Stimulated activated CD8-positive, alpha-beta memory T cell treated with anti-CD3 and anti-CD28 coated beads, Interleukin-2, amount 100 ng/mL, for 1 hour (primary cell): Measurements from ENCODE around the gene NEK6.

Source experiments
- DNase-seq, 2 donors: peaks; one replicate each; pipeline ENCODE4 v3.0.0-alpha.2; 2020; ENCODE audit warnings: low read depth in 2 of 2

The NEK6 gene

DNA sequence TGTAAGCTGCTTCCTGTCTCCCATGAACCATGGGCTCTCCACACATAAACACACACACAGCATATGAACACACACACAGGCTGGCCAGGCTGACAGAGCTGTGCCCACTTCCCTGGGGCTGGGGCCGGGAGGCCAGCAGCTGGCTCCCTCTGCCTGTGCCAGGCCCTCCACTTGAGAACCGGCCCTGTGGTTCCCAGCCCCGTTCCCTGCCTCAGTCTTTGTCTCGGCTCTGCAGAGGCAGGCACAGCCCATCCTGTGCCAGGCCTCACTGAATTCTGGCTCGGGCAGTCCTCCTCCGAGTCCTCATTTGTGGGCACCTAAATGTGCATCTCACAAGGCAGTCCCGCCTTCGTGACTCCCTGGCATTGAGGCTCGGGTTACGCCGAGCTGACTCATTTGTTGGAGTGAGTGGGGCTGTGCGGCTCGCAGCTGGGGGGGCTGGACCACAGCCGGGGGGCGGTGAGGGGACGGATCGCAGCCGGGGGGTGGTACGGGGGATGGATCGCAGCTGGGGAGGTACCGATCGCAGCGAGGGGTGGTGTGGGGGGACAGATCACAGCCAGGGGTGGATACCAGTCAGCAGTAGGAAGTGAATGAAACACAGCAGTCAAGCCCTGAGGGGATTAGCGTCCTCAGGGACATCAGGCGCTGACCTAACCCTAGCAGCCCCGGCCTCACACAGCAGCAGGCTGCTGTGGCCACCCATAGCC is 85.2 kb downstream of the NEK6 start:
- DNase-seq: no peak

- DNase-seq: no peak
Observed at GRCh38 chr9:124343533-124344290, 86.0 kb downstream of the NEK6 start.

- no peak for DNase-seq
Observed at GRCh38 chr9:124344291-124345050, 86.7 kb downstream of the NEK6 start.

DNA sequence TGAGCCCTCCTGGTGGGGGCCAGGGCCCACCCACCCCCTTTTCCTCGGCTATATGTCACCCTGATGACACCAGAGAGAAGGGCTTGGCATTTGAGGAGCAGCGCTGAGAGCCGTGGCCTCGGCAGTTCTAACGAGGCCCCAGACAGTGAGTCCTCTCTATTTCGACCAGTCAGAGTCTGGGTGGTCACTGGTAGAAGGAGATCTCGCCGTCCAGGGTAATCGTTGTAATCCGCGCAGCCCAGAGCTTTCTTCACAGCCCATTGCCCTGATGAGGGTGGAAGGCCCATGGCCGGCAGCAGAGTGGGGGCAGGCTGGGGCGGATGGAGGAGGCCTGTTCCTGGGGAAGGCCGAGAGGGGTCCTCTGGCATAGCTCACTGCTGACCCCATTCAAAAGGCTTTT is 87.3 kb downstream of the NEK6 start:
- DNase-seq: no peak

- no peak for DNase-seq
Observed at GRCh38 chr9:124345751-124346281, 88.1 kb downstream of the NEK6 start.

GRCh38 chr9:124346347-124347163 is 88.8 kb downstream of the NEK6 start:
- DNase-seq: no peak

DNA sequence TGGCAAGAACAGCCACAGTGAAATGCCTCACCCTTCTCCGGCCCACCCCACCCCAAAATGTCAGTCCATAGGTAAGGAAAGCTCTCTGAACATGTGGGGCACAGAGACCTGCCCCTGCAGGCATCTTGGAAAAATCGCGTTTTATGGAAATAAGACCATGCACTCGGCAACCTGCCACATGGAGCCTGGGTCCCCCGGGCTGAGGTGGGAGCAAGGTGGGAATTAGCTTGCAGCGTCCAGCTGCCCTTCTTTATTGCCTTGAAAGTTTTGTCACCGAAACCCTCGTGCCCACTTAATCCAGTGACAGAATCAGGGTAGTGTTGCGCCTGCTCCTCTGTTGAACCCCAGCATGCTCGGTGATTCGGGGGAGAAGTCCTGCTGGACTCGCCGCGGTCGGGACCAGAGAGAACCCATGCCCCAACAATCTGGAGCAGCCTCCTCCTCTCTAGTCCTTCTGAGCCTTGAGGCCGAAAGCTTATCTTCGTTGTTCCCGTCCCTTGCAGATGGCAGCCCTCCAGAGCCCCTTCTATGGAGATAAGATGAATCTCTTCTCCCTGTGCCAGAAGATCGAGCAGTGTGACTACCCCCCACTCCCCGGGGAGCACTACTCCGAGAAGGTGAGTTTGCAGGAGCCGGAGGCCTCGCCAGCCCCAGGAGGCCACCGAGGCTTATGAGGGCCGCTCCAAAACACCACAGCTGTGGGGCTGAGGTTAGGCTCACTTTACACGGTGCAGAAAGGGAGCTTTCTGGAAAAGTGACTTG is 89.6 kb downstream of the NEK6 start:
- no peak for DNase-seq

DNA sequence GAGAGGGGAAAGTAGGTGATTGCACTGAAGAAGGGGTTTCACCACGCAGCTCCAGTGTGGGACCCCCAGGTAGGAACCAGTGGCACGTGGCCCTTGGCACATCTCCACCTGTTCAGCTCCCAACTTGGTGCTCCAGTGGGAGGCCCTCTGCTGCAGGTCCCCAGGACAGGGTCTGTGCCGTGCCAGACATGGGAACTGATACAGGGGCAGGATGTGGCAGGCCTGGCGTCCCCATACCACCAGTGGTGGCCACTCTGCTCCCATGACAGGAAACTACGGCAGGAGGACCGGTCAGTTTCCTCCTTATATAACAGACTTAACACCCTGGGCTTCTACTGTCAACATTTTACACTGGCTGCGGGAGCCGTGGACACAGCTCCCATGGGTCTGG is 90.2 kb downstream of the NEK6 start:
- no peak for DNase-seq

- DNase-seq: no peak
Observed at GRCh38 chr9:124348363-124348762, 90.6 kb downstream of the NEK6 start.

DNA sequence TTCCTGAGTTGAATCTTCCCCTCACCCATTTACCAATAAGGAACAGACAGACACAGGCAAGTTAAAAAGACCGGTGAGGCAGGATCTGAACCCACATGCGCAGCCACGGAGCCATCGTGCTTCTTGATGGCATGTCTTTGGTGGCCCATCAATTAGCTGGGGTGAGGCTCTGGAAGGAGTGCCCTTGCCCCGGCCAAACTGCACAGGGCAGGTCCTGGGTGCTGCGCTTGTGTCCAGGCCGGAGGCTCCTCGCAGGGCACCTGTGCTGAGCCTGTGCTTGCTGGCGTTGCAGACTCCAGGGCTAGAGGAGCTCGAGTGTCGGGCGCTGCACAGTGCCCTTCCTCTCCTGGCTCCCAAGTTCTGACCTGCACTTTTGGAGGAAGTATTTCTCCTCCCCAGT is 91.1 kb downstream of the NEK6 start:
- DNase-seq: no peak

DNA sequence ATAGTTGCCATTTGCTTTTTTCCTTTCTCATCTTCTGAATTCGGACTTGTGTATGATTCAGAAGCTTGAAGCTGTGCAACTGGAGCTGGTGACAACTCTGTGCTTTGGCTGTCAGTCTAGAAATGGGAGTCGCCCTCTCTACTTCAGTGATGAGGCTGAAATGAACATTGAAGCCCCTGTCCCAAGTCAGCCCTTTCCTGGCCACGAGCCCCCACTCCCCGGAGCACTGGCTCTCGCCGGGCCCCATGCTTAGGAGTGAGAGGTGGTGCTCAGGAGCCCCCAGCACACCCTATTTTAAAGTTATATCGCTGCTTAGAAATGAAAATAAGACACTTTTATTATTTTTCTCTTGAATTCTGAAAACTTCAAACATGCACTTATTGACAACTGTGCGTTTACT is 91.5 kb downstream of the NEK6 start:
- no peak for DNase-seq

DNA sequence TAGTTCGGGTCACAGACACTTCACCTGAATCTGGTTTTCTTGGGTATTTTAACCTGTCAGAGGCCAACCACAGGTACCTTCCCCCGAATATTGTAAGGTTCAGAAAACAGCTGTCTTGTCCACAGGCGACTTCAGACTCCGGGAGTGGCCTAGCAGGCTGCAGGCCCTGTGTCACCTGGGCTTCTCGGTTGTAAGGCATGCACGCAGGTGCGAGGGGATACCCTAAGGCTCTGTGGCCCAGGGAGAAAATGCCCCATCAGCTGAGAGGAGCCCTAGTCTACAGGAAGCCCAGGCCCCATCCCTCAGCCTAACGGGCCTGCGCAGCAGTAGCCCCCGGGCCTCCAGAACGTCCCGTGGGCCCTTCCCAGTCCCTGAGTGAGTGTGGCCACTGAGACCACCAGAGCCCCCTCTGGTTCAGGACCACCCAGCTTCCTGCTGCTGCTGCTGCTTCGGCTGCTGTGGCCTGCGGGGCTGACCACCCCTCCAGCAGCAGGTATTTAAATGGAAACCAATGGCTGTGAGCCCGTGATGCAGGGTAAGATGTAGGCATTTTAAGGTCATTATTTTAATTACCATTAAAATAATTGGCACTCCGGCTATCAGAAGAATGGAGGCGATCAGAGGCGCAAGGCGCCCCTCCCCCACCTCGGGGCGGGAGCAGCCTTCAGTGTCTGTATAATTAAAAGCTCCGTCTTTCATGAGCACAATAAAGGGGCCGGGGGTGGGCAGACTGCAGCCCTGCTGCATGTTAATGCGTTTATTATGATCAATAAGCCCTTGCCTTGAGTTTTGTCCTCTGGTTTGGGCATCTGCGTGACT is 92.1 kb downstream of the NEK6 start:
- no peak for DNase-seq

GRCh38 chr9:124350494-124351263 is 92.9 kb downstream of the NEK6 start:
- DNase-seq: no peak

- DNase-seq: no peak
Observed at GRCh38 chr9:124351672-124352468, 94.1 kb downstream of the NEK6 start.

GRCh38 chr9:124352616-124353015 is 94.9 kb downstream of the NEK6 start:
- no peak for DNase-seq

- DNase-seq: no peak
Observed at GRCh38 chr9:124353166-124353768, 95.5 kb downstream of the NEK6 start.

GRCh38 chr9:124353811-124354274 is 96.1 kb downstream of the NEK6 start:
- no peak for DNase-seq
